GM23248 (cell line): ENCODE data around the gene LPO. TPM values are rescaled to one million over a fixed set of nuclear protein-coding genes. Genes with fewer than 3 reads are reported as not detected.

Experiments
- DNase-seq: peaks from one replicate; pipeline ENCODE4 v3.0.0-alpha.2; 2015
- H2AFZ ChIP-seq: fragments of 200-600 bp; sonication (generic); 2 replicates; pipeline ENCODE4 v1.6.1; 2016; ENCODE audit warnings: antibody characterized with exemption
- H3F3A ChIP-seq: fragments of 200-600 bp; sonication (generic); 2 replicates; pipeline ENCODE4 v1.6.1; 2016; ENCODE audit warnings: mild to moderate bottlenecking, antibody characterized with exemption, mixed run types; ENCODE audit not compliant: insufficient read depth
- H3K27ac ChIP-seq: fragments of 200-600 bp; sonication (generic); 2 replicates; pipeline ENCODE4 v1.5.1; 2016; ENCODE audit warnings: mild to moderate bottlenecking
- H3K27me3 ChIP-seq: fragments of 200-600 bp; sonication (generic); replicated peaks from 2 replicates; pipeline ENCODE4 v1.6.1; 2016; ENCODE audit warnings: mild to moderate bottlenecking; ENCODE audit not compliant: insufficient read depth
- H3K36me3 ChIP-seq: fragments of 200-600 bp; sonication (generic); 2 replicates; pipeline ENCODE4 v1.6.1; 2016; ENCODE audit warnings: low read depth, mild to moderate bottlenecking
- H3K4me1 ChIP-seq: fragments of 200-600 bp; sonication (generic); 2 replicates; pipeline ENCODE4 v1.6.1; 2016; ENCODE audit warnings: mild to moderate bottlenecking; ENCODE audit not compliant: insufficient read depth
- H3K4me2 ChIP-seq: fragments of 200-600 bp; sonication (generic); one replicate; pipeline ENCODE4 v1.6.1; 2016; ENCODE audit warnings: mild to moderate bottlenecking; ENCODE audit not compliant: unreplicated experiment
- H3K4me3 ChIP-seq: fragments of 200-600 bp; sonication (generic); 2 replicates; pipeline ENCODE4 v1.5.1; 2016; ENCODE audit warnings: mild to moderate bottlenecking
- H3K79me2 ChIP-seq: fragments of 200-600 bp; sonication (generic); 2 replicates; pipeline ENCODE4 v1.6.1; 2016; ENCODE audit warnings: mild to moderate bottlenecking; ENCODE audit not compliant: insufficient read depth
- H3K9ac ChIP-seq: fragments of 200-600 bp; sonication (generic); 2 replicates; pipeline ENCODE4 v1.6.1; 2016; ENCODE audit warnings: mild to moderate bottlenecking
- H3K9me2 ChIP-seq: fragments of 200-600 bp; sonication (generic); 2 replicates; pipeline ENCODE4 v1.6.1; 2016; ENCODE audit warnings: mixed run types, mild to moderate bottlenecking, moderate library complexity; ENCODE audit not compliant: insufficient read depth
- H3K9me3 ChIP-seq: fragments of 200-600 bp; sonication (generic); one replicate; pipeline ENCODE4 v1.6.1; 2017; ENCODE audit warnings: low read depth
- H4K20me1 ChIP-seq: fragments of 200-600 bp; sonication (generic); 2 replicates; pipeline ENCODE4 v1.6.0; 2016; ENCODE audit not compliant: insufficient read depth
- EZH2 ChIP-seq: fragments of 200-600 bp; sonication (generic); IDR thresholded peaks from 2 replicates; pipeline ENCODE4 v1.6.1; 2018; ENCODE audit warnings: antibody characterized with exemption, mild to moderate bottlenecking; ENCODE audit not compliant: insufficient read depth, poor library complexity, severe bottlenecking
- EZH2phosphoT487 ChIP-seq: fragments of 200-600 bp; sonication (generic); IDR thresholded peaks from 2 replicates; pipeline ENCODE4 v1.6.1; 2018; ENCODE audit warnings: antibody characterized with exemption, moderate library complexity, mild to moderate bottlenecking, low read depth; ENCODE audit not compliant: insufficient read depth
- WGBS, 2 experiments: methylation state at CpG; one replicate each; pipeline ENCODE4 v1.1.6; 2015 to 2017; ENCODE audit warnings: low lambda C conversion rate in 2 of 2, low coverage in 1 of 2; ENCODE audit errors: missing lambda C conversion rate in 2 of 2; 5-methylcytosine and 5-hydroxymethylcytosine counted together
- in situ Hi-C: fragments of 300-500 bp; cut with MboI; formaldehyde crosslinking; loops from 2 replicates; pipeline ENCODE4 v1.15.0; 2020
- polyA plus RNA-seq: library from polyadenylated mRNA; unstranded; fragments of >200 nt; fragmentation: Nextera tagmentation; extraction: Ambion mirVana; gene quantifications from 2 replicates; pipeline ENCODE4 v1.2.1, GENCODE V29; 2016
- total RNA-seq: library from RNA; depleted of rRNA; stranded (reverse); fragments of >200 nt; shearing (Covaris generic); gene quantifications from 2 replicates; pipeline ENCODE4 v1.2.3, GENCODE V29; 2014

The LPO gene
- total and polyA plus RNA-seq, 2 experiments from 2014 or later, result 0.11 TPM; not detected in 1

DNA sequence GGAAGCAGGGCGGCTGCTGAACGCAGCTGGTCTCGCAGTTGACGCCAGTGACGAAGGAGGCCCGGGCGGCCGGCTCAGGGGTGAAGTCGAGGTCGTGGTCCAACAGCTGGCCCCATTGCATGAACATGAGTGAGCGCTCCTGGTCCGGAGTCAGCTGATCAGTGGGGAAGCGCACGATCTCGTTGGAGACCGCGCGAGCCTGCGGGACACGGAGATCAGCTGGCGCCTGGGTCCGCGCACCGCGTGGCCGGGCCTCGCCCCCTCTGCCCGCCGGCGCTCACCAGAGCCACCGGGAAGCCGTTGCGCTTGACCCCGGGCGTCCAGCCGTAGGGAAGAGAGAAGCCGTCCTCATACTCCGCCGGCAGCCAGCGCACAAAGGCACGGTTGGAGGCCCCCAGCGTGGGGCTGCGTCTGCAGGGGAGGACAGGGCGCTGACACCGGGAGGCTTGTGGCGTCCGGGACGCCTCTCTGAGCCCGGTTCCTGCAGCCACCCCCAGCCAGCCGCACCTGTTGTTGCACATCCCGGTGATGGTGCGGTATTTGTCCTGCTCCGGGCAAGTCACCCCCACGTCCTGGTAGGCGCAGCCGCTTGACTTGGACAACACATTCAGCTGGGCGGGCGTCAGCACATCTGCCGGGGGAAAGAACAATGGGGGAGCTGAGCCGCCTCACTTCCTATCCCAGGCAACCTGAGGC is 40.8 kb downstream of the LPO start:
- no peaks in the 10 kb centered on the region for H3K9me3 ChIP-seq
- DNase-seq, result peak; percentile 64
- no peaks in the 10 kb centered on the region for H4K20me1 ChIP-seq
- WGBS, 2 experiments, result 8% methylated on average over 39 to 56 of the region's 60 CpGs
- H3K36me3 ChIP-seq, result no peaks in the 10 kb centered on the region
- H3F3A ChIP-seq, result no peaks in the 10 kb centered on the region
- H3K79me2 ChIP-seq, result no peaks in the 10 kb centered on the region
- H3K4me1 ChIP-seq, result no peaks in the 10 kb centered on the region
- peak overlapping the region; percentile 37 for H3K4me3 ChIP-seq
- TF ChIP-seq EZH2phosphoT487, result no peak
- no peak for TF ChIP-seq EZH2
- H2AFZ ChIP-seq, result 0 out of 2 replicates have a peak overlapping the region, but pooled peaks have one; percentile 38
- no peak overlapping the region for H3K27ac ChIP-seq
- H3K9ac ChIP-seq, result no peak overlapping the region
- H3K4me2 ChIP-seq, result peak overlapping the region; percentile 48
- H3K9me2 ChIP-seq, result no peaks in the 10 kb centered on the region
- in situ Hi-C loops, result no loop called here
- 0 out of 2 replicates have a peak, but pooled peaks cover 13% of the 10 kb centered on the region for H3K27me3 ChIP-seq

DNA sequence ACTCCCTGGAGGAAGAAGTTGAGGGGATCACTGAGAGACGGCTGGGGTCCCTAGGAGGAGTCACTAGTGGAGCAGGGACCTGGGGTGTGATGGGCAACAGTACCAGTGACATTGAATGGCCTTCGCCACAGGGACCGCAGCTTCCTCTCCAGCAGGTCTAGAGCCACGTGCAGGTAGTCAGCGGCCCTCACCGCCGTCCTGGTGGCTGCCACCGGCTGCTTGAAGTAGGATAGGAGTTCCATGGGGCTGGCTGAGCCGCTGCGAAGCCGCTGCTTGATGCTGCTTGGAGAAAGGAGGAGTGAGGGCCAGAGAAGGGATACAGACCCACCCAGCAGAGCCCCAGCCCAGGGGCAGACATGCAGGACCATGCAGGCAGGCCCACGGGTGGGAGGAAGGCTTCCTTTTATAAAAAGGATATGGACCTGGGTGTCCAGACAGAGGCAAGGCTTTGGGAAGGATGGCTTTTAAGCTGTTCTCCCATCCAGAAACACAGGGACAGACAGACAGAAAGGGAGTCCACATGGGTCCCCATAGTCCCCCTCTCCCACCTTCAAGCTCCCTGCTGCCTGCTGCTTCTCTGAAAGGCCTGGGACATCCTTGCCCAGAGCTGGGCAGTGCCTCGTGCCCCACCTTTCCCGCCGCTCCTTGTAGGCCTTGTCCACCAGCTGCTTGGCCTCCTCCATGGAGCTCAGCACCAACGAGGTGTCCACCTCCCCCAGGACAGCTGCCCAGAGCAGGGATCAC is 41.5 kb downstream of the LPO start:
- H3K4me1 ChIP-seq, result no peaks in the 10 kb centered on the region
- no peak for DNase-seq
- H3K27ac ChIP-seq, result no peak overlapping the region
- H3K79me2 ChIP-seq, result no peaks in the 10 kb centered on the region
- in situ Hi-C loops, result no loop called here
- no peak for TF ChIP-seq EZH2
- TF ChIP-seq EZH2phosphoT487, result no peak
- H3K27me3 ChIP-seq, result 0 out of 2 replicates have a peak, but pooled peaks cover 13% of the 10 kb centered on the region
- WGBS, 2 experiments, result 63 to 72% methylated on average over 14 to 16 of the region's 16 CpGs
- H3K9me2 ChIP-seq, result no peaks in the 10 kb centered on the region
- no peak overlapping the region for H3K4me3 ChIP-seq
- no peaks in the 10 kb centered on the region for H3K36me3 ChIP-seq
- no peak overlapping the region for H3K9ac ChIP-seq
- H4K20me1 ChIP-seq, result no peaks in the 10 kb centered on the region
- no peaks in the 10 kb centered on the region for H3K9me3 ChIP-seq
- no peaks in the 10 kb centered on the region for H3F3A ChIP-seq
- H3K4me2 ChIP-seq, result no peak overlapping the region
- H2AFZ ChIP-seq, result no peak overlapping the region

DNA sequence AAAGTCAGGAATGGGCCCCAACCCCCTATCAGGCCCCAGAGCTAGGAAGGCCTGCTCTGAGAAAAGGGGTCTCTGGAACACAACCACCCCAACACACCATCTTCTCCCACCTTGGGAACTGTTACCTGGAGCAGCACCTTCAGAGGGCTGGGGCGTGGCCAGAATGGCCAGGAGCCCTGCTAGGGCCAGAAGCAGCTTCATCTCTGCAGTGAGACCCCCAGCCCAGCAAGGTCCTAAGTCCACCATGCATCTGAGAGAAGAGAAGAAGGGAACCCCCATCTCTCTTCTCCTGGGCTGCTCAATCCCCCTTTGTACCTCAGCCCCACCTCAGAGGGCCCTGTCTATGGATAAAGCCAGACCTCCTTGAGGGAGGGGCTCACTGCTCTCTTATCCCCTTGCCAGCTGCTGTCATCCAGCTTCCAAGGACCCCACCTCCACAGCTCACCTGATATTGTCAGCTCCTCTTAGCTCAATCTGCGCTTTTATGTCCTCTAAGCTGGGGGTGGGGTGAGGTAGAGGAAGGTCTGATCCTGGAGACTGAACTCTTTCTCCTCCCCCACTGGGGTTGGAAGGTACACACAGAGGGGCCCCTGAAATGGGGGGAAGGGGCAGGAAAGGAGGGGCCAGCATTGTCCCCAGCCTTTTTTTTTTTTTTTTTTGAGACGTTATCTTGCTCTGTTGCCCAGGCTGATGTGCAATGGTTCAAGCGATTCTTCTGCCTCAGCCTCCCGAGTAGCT is 42.3 kb downstream of the LPO start, which contains the start of gene MPO:
MPO (minus strand) TSS at position 456 of the 738 bp plus-strand sequence; CDS start at position 279, 177 bp downstream.
- Histone ChIP-seq H2AFZ (no peak within 1 kb of the TSS), H3K9me3 (no peaks in the 10 kb centered on the region)
- in situ Hi-C loops, result no loop called here

DNA sequence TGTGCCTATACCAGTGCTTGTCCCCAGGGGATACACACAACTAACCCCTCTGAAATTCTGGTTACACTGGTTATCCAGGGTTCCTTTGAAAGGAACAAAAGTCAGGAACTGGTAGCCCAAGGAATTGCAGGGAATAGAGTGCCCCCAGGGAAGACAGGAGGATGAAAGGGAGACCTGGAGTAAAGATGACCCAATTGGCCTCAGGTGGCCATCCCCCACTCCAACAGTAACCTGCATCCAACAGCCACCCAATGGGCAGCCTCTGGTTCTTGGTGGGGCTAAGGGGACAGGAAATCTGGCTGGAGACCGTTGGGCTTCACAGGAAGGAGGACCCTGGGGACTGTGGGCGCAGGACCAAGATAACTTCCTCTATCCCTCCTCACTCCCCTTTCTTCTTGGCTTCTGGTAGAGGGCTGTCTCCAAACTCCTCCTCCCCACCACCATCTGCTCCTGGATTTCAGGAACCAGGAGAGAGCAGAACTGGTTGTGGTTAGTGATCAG is 43.2 kb downstream of the LPO start:
- 27 to 29% methylated on average over 2 of the region's 2 CpGs for WGBS, 2 experiments

More for the DNA sequence above, 42.3 kb downstream of the LPO start, which contains the start of gene MPO:
- Histone ChIP-seq H3K27me3 (0 out of 2 replicates have a peak, but pooled peaks cover 13% of the 10 kb centered on the region), H3K36me3 (no peaks in the 10 kb centered on the region), H3K27ac (no peak within 1 kb of the TSS), H3F3A (no peaks in the 10 kb centered on the region), H3K79me2 (no peaks in the 10 kb centered on the region), H4K20me1 (no peaks in the 10 kb centered on the region), H3K9ac (no peak within 1 kb of the TSS), H3K4me2 (no peak within 1 kb of the TSS), H3K9me2 (no peaks in the 10 kb centered on the region), H3K4me3 (no peak within 1 kb of the TSS), H3K4me1 (no peaks in the 10 kb centered on the region)
- no peak for TF ChIP-seq EZH2
- no peak for TF ChIP-seq EZH2phosphoT487
- WGBS, 2 experiments, result 63 to 75% methylated on average over 5 of the region's 5 CpGs
- DNase-seq, result no peak

More for the DNA sequence above, 43.2 kb downstream of the LPO start:
- TF ChIP-seq EZH2 (no peak), EZH2phosphoT487 (no peak)
- DNase-seq, result no peak
- H3K9ac ChIP-seq, result no peak overlapping the region
- 0 out of 2 replicates have a peak, but pooled peaks cover 13% of the 10 kb centered on the region for H3K27me3 ChIP-seq
- no peaks in the 10 kb centered on the region for H3K79me2 ChIP-seq
- H3K4me2 ChIP-seq, result no peak overlapping the region
- no peak overlapping the region for H2AFZ ChIP-seq
- no peaks in the 10 kb centered on the region for H3F3A ChIP-seq
- no peaks in the 10 kb centered on the region for H3K9me3 ChIP-seq
- in situ Hi-C loops, result no loop called here
- no peaks in the 10 kb centered on the region for H4K20me1 ChIP-seq
- H3K4me3 ChIP-seq, result no peak overlapping the region
- H3K36me3 ChIP-seq, result no peaks in the 10 kb centered on the region
- no peaks in the 10 kb centered on the region for H3K9me2 ChIP-seq
- no peak overlapping the region for H3K27ac ChIP-seq
- H3K4me1 ChIP-seq, result no peaks in the 10 kb centered on the region
